H1 (cell line): Measurements from ENCODE around the gene MOB3B. TPM values are rescaled to one million over a fixed set of nuclear protein-coding genes. Genes with fewer than 3 reads are reported as not detected.

Experiments
- CTCF ChIA-PET: fragments of 300-600 bp; sonication (Branson Sonifier 250); formaldehyde crosslinking; loops from one replicate; lab custom pipeline; 2021; ENCODE audit not compliant: partially characterized antibody; lab: Charles Lee
- POLR2A ChIA-PET: fragments of 300-600 bp; sonication (Branson Sonifier 250); formaldehyde crosslinking; loops from one replicate; lab custom pipeline; 2021; ENCODE audit warnings: inconsistent platforms; ENCODE audit not compliant: partially characterized antibody; lab: Charles Lee
- DNase-seq, 2 experiments: peaks; one replicate each; pipeline versions ENCODE4 v3.0.0 to v3.0.0-alpha.2; 2010 to 2022; ENCODE audit warnings: low spot score in 2 of 2, low read depth in 1 of 2, mixed read lengths in 1 of 2
- FAIRE-seq: peaks from 2 replicates; lab custom pipeline; 2011; peaks lifted over from hg19 to GRCh38; lab: Jason Lieb, UNC
- H2AFZ ChIP-seq: 2 replicates; pipeline ENCODE4 v1.8.1; 2012; ENCODE audit warnings: low read length, inconsistent platforms
- H2AK5ac ChIP-seq: 2 replicates; pipeline ENCODE4 v1.6.1; 2013; ENCODE audit warnings: low read depth, low read length
- H2BK120ac ChIP-seq: replicated peaks from 2 replicates; pipeline ENCODE3; 2013; ENCODE audit warnings: low read depth, low read length, inconsistent platforms
- H2BK12ac ChIP-seq: 2 replicates; pipeline ENCODE4 v1.6.1; 2013; ENCODE audit warnings: low read depth, low read length
- H2BK15ac ChIP-seq: 2 replicates; pipeline ENCODE4 v1.6.1; 2013; ENCODE audit warnings: low read length
- H2BK20ac ChIP-seq: 2 replicates; pipeline ENCODE4 v1.6.1; 2013; ENCODE audit warnings: low read length
- H2BK5ac ChIP-seq: 2 replicates; pipeline ENCODE4 v1.6.1; 2013; ENCODE audit warnings: low read depth, low read length
- H3K14ac ChIP-seq: 2 replicates; pipeline ENCODE4 v1.6.1; 2013; ENCODE audit warnings: inconsistent platforms; ENCODE audit not compliant: insufficient read length
- H3K18ac ChIP-seq: 2 replicates; pipeline ENCODE4 v1.6.1; 2013; ENCODE audit warnings: low read length; ENCODE audit errors: extremely low read depth
- H3K23ac ChIP-seq: 2 replicates; pipeline ENCODE4 v1.6.1; 2013; ENCODE audit warnings: inconsistent platforms; ENCODE audit not compliant: insufficient read length
- H3K23me2 ChIP-seq: 2 replicates; pipeline ENCODE4 v1.6.1; 2013; ENCODE audit warnings: low read depth, low read length
- H3K27ac ChIP-seq: 2 replicates; pipeline ENCODE4 v1.6.1; 2011; ENCODE audit warnings: low read depth, low read length, inconsistent platforms
- H3K27me3 ChIP-seq, 4 experiments: replicated peaks in 1 of 4; 1 replicate in 1 of 4; 2 replicates in 3 of 4; pipeline versions ENCODE4 v1.6.1 to v1.8.1; 2011 to 2013; ENCODE audit warnings: low read length in 3 of 4, mild to moderate bottlenecking in 3 of 4, inconsistent platforms in 2 of 4, mixed read lengths in 2 of 4, moderate library complexity in 1 of 4; ENCODE audit not compliant: control insufficient read depth in 3 of 4, insufficient read depth in 3 of 4; ENCODE audit errors: extremely low read depth in 1 of 4
- H3K36me3 ChIP-seq, 4 experiments: 2 replicates each; pipeline versions ENCODE4 v1.6.1 to v1.8.1; 2011 to 2013; ENCODE audit warnings: mild to moderate bottlenecking in 4 of 4, low read length in 3 of 4, moderate library complexity in 2 of 4, control low read depth in 1 of 4, inconsistent platforms in 1 of 4; ENCODE audit not compliant: insufficient read depth in 4 of 4, control insufficient read depth in 2 of 4
- H3K4ac ChIP-seq: replicated peaks from 2 replicates; pipeline ENCODE3; 2013; ENCODE audit warnings: low read length, low read depth, mixed read lengths, inconsistent platforms; ENCODE audit not compliant: insufficient read length
- H3K4me1 ChIP-seq, 4 experiments: replicated peaks in 1 of 4; 1 replicate in 1 of 4; 2 replicates in 3 of 4; pipeline versions ENCODE4 v1.6.1 to v1.8.1; 2011 to 2013; ENCODE audit warnings: low read length in 3 of 4, inconsistent platforms in 2 of 4, mixed read lengths in 1 of 4; ENCODE audit not compliant: insufficient read depth in 4 of 4, control insufficient read depth in 3 of 4
- H3K4me2 ChIP-seq, 2 experiments: 2 replicates each; pipeline versions ENCODE4 v1.6.1 to v1.8.1; 2011 to 2013; ENCODE audit warnings: low read depth in 2 of 2, low read length in 2 of 2, control low read depth in 1 of 2, inconsistent platforms in 1 of 2, mild to moderate bottlenecking in 1 of 2; ENCODE audit not compliant: insufficient read depth in 1 of 2
- H3K4me3 ChIP-seq, 4 experiments: fragments of 200-600, 300-600 bp in 1 of 4; sonication (generic), shearing (Covaris generic), sonication (Bioruptor Twin) in 1 of 4; 2 replicates each; pipeline versions ENCODE4 v1.5.1 to v1.8.1; 2011 to 2016; ENCODE audit warnings: low read length in 4 of 4, low read depth in 3 of 4, control low read depth in 2 of 4, inconsistent platforms in 2 of 4, mild to moderate bottlenecking in 2 of 4, mixed read lengths in 1 of 4, moderate library complexity in 1 of 4; ENCODE audit not compliant: insufficient read depth in 2 of 4; ENCODE audit errors: extremely low read depth in 1 of 4
- H3K56ac ChIP-seq: replicated peaks from 2 replicates; pipeline ENCODE3; 2013; ENCODE audit warnings: low read depth, mild to moderate bottlenecking, mixed read lengths, low read length, inconsistent platforms; ENCODE audit not compliant: insufficient read length
- H3K79me1 ChIP-seq: 2 replicates; pipeline ENCODE4 v1.6.1; 2013; ENCODE audit warnings: low read depth, low read length, control low read depth
- H3K79me2 ChIP-seq, 2 experiments: 2 replicates each; pipeline versions ENCODE4 v1.6.1 to v1.8.1; 2012 to 2013; ENCODE audit warnings: low read length in 2 of 2, mild to moderate bottlenecking in 2 of 2, inconsistent platforms in 1 of 2; ENCODE audit not compliant: insufficient read depth in 2 of 2, control insufficient read depth in 1 of 2
- H3K9ac ChIP-seq, 4 experiments: replicated peaks in 1 of 4; 1 replicate in 1 of 4; 2 replicates in 3 of 4; pipeline versions ENCODE4 v1.6.1 to v1.8.1; 2011 to 2013; ENCODE audit warnings: low read depth in 3 of 4, low read length in 3 of 4, control low read depth in 2 of 4, mild to moderate bottlenecking in 2 of 4, moderate library complexity in 2 of 4, inconsistent platforms in 1 of 4; ENCODE audit errors: extremely low read depth in 1 of 4
- H3K9me3 ChIP-seq, 2 experiments: 2 replicates each; pipeline versions ENCODE4 v1.6.1 to v1.8.1; 2012 to 2013; ENCODE audit warnings: mild to moderate bottlenecking in 2 of 2, moderate library complexity in 2 of 2, control low read depth in 1 of 2, inconsistent platforms in 1 of 2, low read depth in 1 of 2, low read length in 1 of 2, mixed read lengths in 1 of 2; ENCODE audit not compliant: insufficient read depth in 2 of 2
- H4K20me1 ChIP-seq, 2 experiments: replicated peaks in 1 of 2; 2 replicates each; pipeline versions ENCODE3 to v1.8.1; 2011 to 2013; ENCODE audit warnings: inconsistent platforms in 2 of 2, low read length in 2 of 2, mild to moderate bottlenecking in 1 of 2; ENCODE audit not compliant: insufficient read depth in 2 of 2, control insufficient read depth in 1 of 2
- H4K5ac ChIP-seq: 2 replicates; pipeline ENCODE4 v1.6.1; 2013; ENCODE audit warnings: low read length, low read depth, mixed read lengths, inconsistent platforms; ENCODE audit not compliant: insufficient read length
- H4K8ac ChIP-seq: 2 replicates; pipeline ENCODE4 v1.8.0; 2013; ENCODE audit warnings: mild to moderate bottlenecking, moderate library complexity, low read length, inconsistent platforms; ENCODE audit not compliant: insufficient read depth; ENCODE audit errors: extremely low read depth
- H4K91ac ChIP-seq: replicated peaks from 2 replicates; pipeline ENCODE3; 2013; ENCODE audit warnings: low read length, mixed read lengths, inconsistent platforms; ENCODE audit not compliant: insufficient read length
- CREB1 ChIP-seq: IDR thresholded peaks from 2 replicates; pipeline ENCODE4 v1.6.1; 2012; ENCODE audit warnings: inconsistent platforms
- HDAC2 ChIP-seq, 2 experiments: fragments of 300-600 bp in 1 of 2; sonication (generic) in 1 of 2; IDR thresholded peaks; 2 replicates each; pipeline ENCODE4 v1.6.1; 2011 to 2012; ENCODE audit warnings: low read depth in 2 of 2, low read length in 2 of 2, mild to moderate bottlenecking in 2 of 2, moderate library complexity in 2 of 2, borderline replicate concordance in 1 of 2, inconsistent platforms in 1 of 2
- HDAC6 ChIP-seq: IDR thresholded peaks from one replicate; pipeline ENCODE4 v1.7.1; 2012; ENCODE audit warnings: low read depth, mild to moderate bottlenecking, inconsistent platforms, low read length, moderate library complexity
- KDM4A ChIP-seq: IDR thresholded peaks from one replicate; pipeline ENCODE4 v1.7.1; 2012; ENCODE audit warnings: low read depth, mild to moderate bottlenecking, moderate library complexity, low read length, inconsistent platforms; ENCODE audit not compliant: severe bottlenecking
- RAD21 ChIP-seq, 2 experiments: IDR thresholded peaks in 1 of 2; conservative IDR thresholded peaks in 1 of 2; 2 replicates each; pipeline ENCODE4 v1.6.1; 2011; ENCODE audit warnings: low read depth in 2 of 2, low read length in 2 of 2, improper control_type of control experiment in 1 of 2, inconsistent platforms in 1 of 2, mild to moderate bottlenecking in 1 of 2, moderate library complexity in 1 of 2
- RBBP5 ChIP-seq: IDR thresholded peaks from 2 replicates; pipeline ENCODE4 v1.7.1; 2012; ENCODE audit warnings: low read depth, mild to moderate bottlenecking, inconsistent platforms, low read length, moderate library complexity, borderline replicate concordance
- SIRT6 ChIP-seq: IDR thresholded peaks from one replicate; pipeline ENCODE4 v1.7.1; 2012; ENCODE audit warnings: low read length, inconsistent platforms
- TEAD4 ChIP-seq: IDR thresholded peaks from 2 replicates; pipeline ENCODE4 v1.6.1; 2012; ENCODE audit warnings: low read depth, low read length, inconsistent platforms, mixed read lengths
- YY1 ChIP-seq: IDR thresholded peaks from 2 replicates; pipeline ENCODE4 v1.6.1; 2011; ENCODE audit warnings: low read depth, mild to moderate bottlenecking, low read length
- WGBS, 2 experiments: shearing (Covaris generic) in 1 of 2; methylation state at CpG; one replicate each; pipeline versions ENCODE4 v1.1.6 to v1.1.7; 2013 to 2015; ENCODE audit warnings: low lambda C conversion rate in 2 of 2, mixed read lengths in 2 of 2, inconsistent platforms in 1 of 2, low coverage in 1 of 2, missing lambda C conversion rate in 1 of 2; ENCODE audit not compliant: insufficient replicate concordance in 2 of 2, insufficient coverage in 1 of 2, insufficient read length in 1 of 2; ENCODE audit errors: extremely low coverage in 1 of 2, missing lambda C conversion rate in 1 of 2; 5-methylcytosine and 5-hydroxymethylcytosine counted together
- polyA plus RNA-seq, 7 experiments: library from polyadenylated mRNA; depleted of rRNA in 3 of 7; stranded (reverse) in 5 of 7; unstranded in 2 of 7; fragments of >200 nt in 5 of 7; fragments of 200-250 nt in 2 of 7; gene quantifications; 1 replicate in 5 of 7; 2 replicates in 1 of 7; 4 replicates in 1 of 7; pipeline versions ENCODE4 v1.2.1 to v1.2.3, GENCODE V29; 2011 to 2013; ENCODE audit warnings: missing spikeins in 2 of 7, mixed read lengths in 2 of 7
- total RNA-seq: library from RNA; stranded (reverse); fragmentation: NEBNext Ultra II Directional; extraction: Animal tissue kit (Norgen Biotek cat#: 25700); gene quantifications from 2 replicates; pipeline ENCODE4 v1.2.1, GENCODE V29; 2021
- TF ChIP-seq, protein P1 (sequence below): IDR thresholded peaks from 2 replicates; pipeline ENCODE4 v1.6.1; 2012; ENCODE audit warnings: inconsistent platforms
- TF ChIP-seq, protein P2 (sequence below), 3 experiments: IDR thresholded peaks; 1 replicate in 2 of 3; 2 replicates in 1 of 3; pipeline versions ENCODE4 v1.5.1 to v1.6.1; 2011; ENCODE audit warnings: low read length in 3 of 3, mild to moderate bottlenecking in 3 of 3, inconsistent platforms in 2 of 3, low read depth in 1 of 3, moderate library complexity in 1 of 3; ENCODE audit not compliant: insufficient read depth in 1 of 3; ENCODE audit errors: control extremely low read depth in 1 of 3

The MOB3B gene
- total and polyA plus RNA-seq, 2 of the 8 experiments (the other 6 are each of a cell fraction or from before 2014, with no cell fraction given) = 12.7 to 16.1 TPM

DNA sequence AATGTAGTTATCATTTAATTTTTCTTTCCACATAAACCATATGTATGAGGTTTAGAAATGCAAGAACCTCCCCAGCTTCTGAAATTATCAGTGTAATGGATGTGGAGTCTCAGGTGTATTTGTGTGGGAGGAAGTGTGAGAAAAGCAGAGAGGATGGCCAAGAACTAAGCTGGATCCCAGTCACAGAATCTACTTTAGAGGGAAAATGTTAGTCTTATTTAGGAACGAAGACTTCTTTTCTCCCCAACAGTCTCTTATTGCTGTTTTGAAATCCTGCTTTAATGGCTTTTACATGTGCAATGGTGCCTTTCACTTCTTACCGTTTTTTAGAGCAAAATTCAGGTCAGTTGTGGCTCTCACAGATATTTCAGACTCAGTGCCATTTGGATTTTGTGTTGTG, 235.6 kb downstream of the MOB3B start:
- H2AFZ ChIP-seq = no peak overlapping the region
- 98% methylated on average over 2 of the region's 2 CpGs; no CpG with 5 or more reads in 1 of the 2 experiments for WGBS, 2 experiments
- no peak overlapping the region for H4K91ac ChIP-seq
- H3K23ac ChIP-seq = no peak overlapping the region
- H3K4ac ChIP-seq = no peak overlapping the region
- ChIA-PET POLR2A (no interaction called here), CTCF (interaction anchor here (0.8 to 1.7 kb wide), 2 partner anchors 61 to 253 kb away, joined by 3 to 5 read pairs; no protein-coding TSS in a partner anchor)
- no peak overlapping the region for H4K5ac ChIP-seq
- DNase-seq = no peak
- no peak for FAIRE-seq
- H2BK5ac ChIP-seq = no peak overlapping the region
- no peak overlapping the region for H3K27ac ChIP-seq
- no peaks in the 10 kb centered on the region for H3K79me1 ChIP-seq
- no peak overlapping the region for H3K4me3 ChIP-seq
- no peak overlapping the region for H2BK12ac ChIP-seq
- H2BK20ac ChIP-seq = no peak overlapping the region
- H3K79me2 ChIP-seq = no peaks in the 10 kb centered on the region
- no peaks in the 10 kb centered on the region for H3K9me3 ChIP-seq
- H3K4me1 ChIP-seq = no peaks in the 10 kb centered on the region
- H3K23me2 ChIP-seq = no peaks in the 10 kb centered on the region
- H4K8ac ChIP-seq = no peak overlapping the region
- H2BK120ac ChIP-seq = no peak overlapping the region
- no peak overlapping the region for H2BK15ac ChIP-seq
- no peak overlapping the region for H3K56ac ChIP-seq
- H3K27me3 ChIP-seq = no peaks in the 10 kb centered on the region
- no peak overlapping the region for H2AK5ac ChIP-seq
- H3K14ac ChIP-seq = no peak overlapping the region
- H3K36me3 ChIP-seq = no peaks in the 10 kb centered on the region; a peak in 1 of 8 replicates
- H3K4me2 ChIP-seq = no peak overlapping the region
- H3K9ac ChIP-seq = no peak overlapping the region
- H4K20me1 ChIP-seq = no peaks in the 10 kb centered on the region
- no peak overlapping the region for H3K18ac ChIP-seq
- TF ChIP-seq HDAC6 (no peak), CREB1 (no peak), RBBP5 (no peak), SIRT6 (no peak), RAD21 (IDR thresholded peaks at IDR 0.05 in 1 of 2, conservative IDR thresholded peaks at IDR 0.05 in 1 of 2; ENCODE audit: low read depth in 2 of 2, low read length in 2 of 2) (no peak), TEAD4 (no peak), HDAC2 (IDR thresholded peaks at IDR 0.05; ENCODE audit: borderline replicate concordance in 1 of 2, low read depth in 2 of 2, low read length in 2 of 2) (no peak), KDM4A (no peak), YY1 (no peak)
- TF ChIP-seq, protein P1, sequence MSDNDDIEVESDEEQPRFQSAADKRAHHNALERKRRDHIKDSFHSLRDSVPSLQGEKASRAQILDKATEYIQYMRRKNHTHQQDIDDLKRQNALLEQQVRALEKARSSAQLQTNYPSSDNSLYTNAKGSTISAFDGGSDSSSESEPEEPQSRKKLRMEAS = no peak
- TF ChIP-seq, protein P2, sequence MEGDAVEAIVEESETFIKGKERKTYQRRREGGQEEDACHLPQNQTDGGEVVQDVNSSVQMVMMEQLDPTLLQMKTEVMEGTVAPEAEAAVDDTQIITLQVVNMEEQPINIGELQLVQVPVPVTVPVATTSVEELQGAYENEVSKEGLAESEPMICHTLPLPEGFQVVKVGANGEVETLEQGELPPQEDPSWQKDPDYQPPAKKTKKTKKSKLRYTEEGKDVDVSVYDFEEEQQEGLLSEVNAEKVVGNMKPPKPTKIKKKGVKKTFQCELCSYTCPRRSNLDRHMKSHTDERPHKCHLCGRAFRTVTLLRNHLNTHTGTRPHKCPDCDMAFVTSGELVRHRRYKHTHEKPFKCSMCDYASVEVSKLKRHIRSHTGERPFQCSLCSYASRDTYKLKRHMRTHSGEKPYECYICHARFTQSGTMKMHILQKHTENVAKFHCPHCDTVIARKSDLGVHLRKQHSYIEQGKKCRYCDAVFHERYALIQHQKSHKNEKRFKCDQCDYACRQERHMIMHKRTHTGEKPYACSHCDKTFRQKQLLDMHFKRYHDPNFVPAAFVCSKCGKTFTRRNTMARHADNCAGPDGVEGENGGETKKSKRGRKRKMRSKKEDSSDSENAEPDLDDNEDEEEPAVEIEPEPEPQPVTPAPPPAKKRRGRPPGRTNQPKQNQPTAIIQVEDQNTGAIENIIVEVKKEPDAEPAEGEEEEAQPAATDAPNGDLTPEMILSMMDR (IDR thresholded peaks at IDR 0.05; ENCODE audit: control extremely low read depth in 1 of 3, insufficient read depth in 1 of 3, low read depth in 1 of 3, low read length in 3 of 3) = no peak
